Naive thymus-derived CD4-positive, alpha-beta T cell (primary cell): ENCODE results near the gene CLN3. TPM values are rescaled to one million over a fixed set of nuclear protein-coding genes. Genes with fewer than 3 reads are reported as not detected.
A peak's percentile ranks its signal among the peaks of the same experiment; 100 is the strongest.
"Not testable (repeated sequence)": the region's sequence is repeated elsewhere in the genome, so short reads cannot be mapped to it uniquely, and the experiment has no call there.

Experiments
- ATAC-seq: fragments of 150-1000 bp; cut with Tn5 transposase; 2 replicates; pipeline ENCODE4 v1.10.0; 2021; ENCODE audit warnings: mild to moderate bottlenecking, moderate library complexity
- CTCF ChIA-PET: fragments of 350-600 bp; sonication (Branson Sonifier 250); formaldehyde crosslinking; loops from one replicate; lab custom pipeline; 2021; ENCODE audit warnings: antibody characterized with exemption; lab: Charles Lee
- POLR2A ChIA-PET: fragments of 350-600 bp; sonication (Branson Sonifier 250); formaldehyde crosslinking; loops from one replicate; lab custom pipeline; 2021; ENCODE audit warnings: antibody characterized with exemption, inconsistent platforms; lab: Charles Lee
- DNase-seq, 9 donors: peaks; one replicate each; pipeline versions ENCODE4 v3.0.0 to v3.0.0-alpha.2; 2020 to 2022; ENCODE audit warnings: mixed read lengths in 1 of 9
- H3K27ac ChIP-seq: one replicate; pipeline ENCODE4 v1.7.0; 2013; ENCODE audit warnings: mild to moderate bottlenecking, low read depth, low read length, moderate library complexity
- H3K27me3 ChIP-seq, 2 donors: one replicate each; pipeline ENCODE4 v1.7.0; 2013; ENCODE audit warnings: low read length in 2 of 2, mild to moderate bottlenecking in 2 of 2, moderate library complexity in 2 of 2; ENCODE audit not compliant: control insufficient read depth in 2 of 2, insufficient read depth in 2 of 2
- H3K36me3 ChIP-seq, 3 experiments: 1 replicate in 2 of 3; 2 replicates in 1 of 3; pipeline ENCODE4 v1.7.0; 2013; ENCODE audit warnings: low read length in 3 of 3, mild to moderate bottlenecking in 3 of 3, moderate library complexity in 1 of 3; ENCODE audit not compliant: insufficient read depth in 3 of 3, control insufficient read depth in 2 of 3
- H3K4me1 ChIP-seq, 2 donors: one replicate each; pipeline ENCODE4 v1.7.0; 2013; ENCODE audit warnings: low read length in 2 of 2, mild to moderate bottlenecking in 2 of 2, moderate library complexity in 1 of 2; ENCODE audit not compliant: control insufficient read depth in 2 of 2, insufficient read depth in 2 of 2
- H3K4me3 ChIP-seq: 2 replicates; pipeline ENCODE4 v1.7.0; 2013; ENCODE audit warnings: mild to moderate bottlenecking, low read length
- H3K9me3 ChIP-seq, 3 experiments: 1 replicate in 2 of 3; 2 replicates in 1 of 3; pipeline ENCODE4 v1.7.0; 2013; ENCODE audit warnings: low read length in 3 of 3; ENCODE audit not compliant: control insufficient read depth in 2 of 3
- H3K27ac Mint-ChIP-seq, 9 donors: one replicate each; pipeline ENCODE4 v1.8.0; 2020 to 2022; ENCODE audit warnings: mixed read lengths in 9 of 9, mild to moderate bottlenecking in 8 of 9, moderate library complexity in 5 of 9, inconsistent platforms in 2 of 9
- H3K27me3 Mint-ChIP-seq, 5 donors: one replicate each; pipeline ENCODE4 v1.8.0; 2021 to 2022; ENCODE audit warnings: mixed read lengths in 5 of 5, mild to moderate bottlenecking in 1 of 5
- H3K36me3 Mint-ChIP-seq, 5 donors: one replicate each; pipeline ENCODE4 v1.8.0; 2020 to 2022; ENCODE audit warnings: mixed read lengths in 5 of 5, mild to moderate bottlenecking in 3 of 5, inconsistent platforms in 1 of 5
- H3K4me1 Mint-ChIP-seq, 7 donors: one replicate each; pipeline ENCODE4 v1.8.0; 2020 to 2022; ENCODE audit warnings: mixed read lengths in 7 of 7, mild to moderate bottlenecking in 3 of 7, inconsistent platforms in 1 of 7
- H3K4me3 Mint-ChIP-seq, 10 donors: one replicate each; pipeline ENCODE4 v1.8.0; 2020 to 2022; ENCODE audit warnings: mild to moderate bottlenecking in 10 of 10, mixed read lengths in 10 of 10, moderate library complexity in 6 of 10, inconsistent platforms in 2 of 10
- H3K9me3 Mint-ChIP-seq, 11 donors: one replicate each; pipeline ENCODE4 v1.8.0; 2020 to 2022; ENCODE audit warnings: mixed read lengths in 11 of 11, mild to moderate bottlenecking in 4 of 11, inconsistent platforms in 1 of 11, moderate library complexity in 1 of 11
- intact Hi-C, 2 donors: fragments of 100-400 bp; cut with micrococcal nuclease; formaldehyde crosslinking; loops; one replicate each; pipeline ENCODE4 v1.15.1; 2023
- polyA plus RNA-seq, 2 donors: library from polyadenylated mRNA; unstranded; fragments of 300-500 nt; fragmentation: Illumina TruSeq; gene quantifications; one replicate each; pipeline ENCODE4 v1.2.3, GENCODE V29; 2021
- total RNA-seq, 6 experiments: library from RNA in 5 of 6; stranded (reverse) in 5 of 6; gene quantifications; 1 replicate in 5 of 6; 2 replicates in 1 of 6; pipeline ENCODE4 v1.2.3 and lab custom pipeline; 2021 to 2026

The CLN3 gene
- total and polyA plus RNA-seq, 7 experiments from 2014 or later: 16.0 to 76.3 (median 59.9) TPM

GRCh38 chr16:28504707-28505404 lies 13.0 kb upstream of the CLN3 start:
- ATAC-seq (no peak), DNase-seq (no peak)
- Mint-ChIP-seq H3K4me3 (no peak overlapping the region), H3K4me1 (peaks cover 6 to 30% (median 21%) of the 10 kb centered on the region in 7 donors), H3K9me3 (no peaks in the 10 kb centered on the region), H3K27ac (no peak overlapping the region), H3K27me3 (peaks cover 0 to 13% (median 0%) of the 10 kb centered on the region in 5 donors), H3K36me3 (peaks cover 0 to 3% (median 0%) of the 10 kb centered on the region in 5 donors)
- Histone ChIP-seq H3K4me1 (peaks cover 10% of the 10 kb centered on the region in 2 donors), H3K9me3 (no peaks in the 10 kb centered on the region), H3K27ac (no peak overlapping the region), H3K36me3 (no peaks in the 10 kb centered on the region), H3K4me3 (no peak overlapping the region), H3K27me3 (no peaks in the 10 kb centered on the region)
- POLR2A ChIA-PET: interaction anchor here (0.7 kb wide), 1 partner anchor 220 kb away, joined by 3 read pairs; no protein-coding TSS in a partner anchor
- CTCF ChIA-PET: no interaction called here
- intact Hi-C loops: no loop called here

DNA sequence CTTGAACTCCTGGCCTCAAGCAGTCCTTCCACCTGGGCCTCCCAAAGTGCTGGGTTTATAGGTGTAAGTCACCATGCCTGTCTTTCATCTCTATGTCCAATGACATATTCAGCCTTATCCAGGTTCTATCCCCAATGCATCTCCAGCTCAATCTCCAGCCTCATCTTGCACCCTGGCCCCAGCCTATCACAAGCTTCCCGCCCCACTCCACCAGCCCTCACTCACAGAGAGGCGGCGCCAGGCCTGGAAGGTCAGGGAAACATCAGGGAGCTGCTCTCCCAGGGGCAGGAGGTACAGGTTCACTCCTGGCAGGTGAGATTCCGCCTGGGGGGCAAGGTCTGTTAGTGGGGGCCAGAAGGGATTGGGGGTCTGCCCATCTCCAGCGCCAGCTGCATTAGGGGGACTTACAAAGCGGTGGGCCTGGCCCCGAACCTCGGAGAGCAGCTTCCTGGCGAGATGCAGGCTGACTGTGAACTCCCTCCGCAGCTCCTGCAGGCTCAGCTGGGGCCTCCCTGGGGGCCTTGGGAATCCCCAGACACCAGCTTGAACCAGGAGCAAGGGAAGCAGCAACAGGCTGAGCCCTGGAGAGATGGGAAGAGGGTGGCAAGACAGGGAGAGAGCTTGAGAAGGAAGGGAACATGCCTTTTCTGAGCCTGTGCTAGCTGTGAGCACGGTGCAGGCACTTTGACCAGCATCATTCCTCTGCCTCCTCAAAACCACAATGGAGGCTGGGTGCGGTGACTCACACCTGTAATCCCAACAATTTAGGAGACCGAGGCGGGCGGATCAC lies 11.8 kb upstream of the CLN3 start:
- H3K27me3 Mint-ChIP-seq: peaks cover 0 to 13% (median 0%) of the 10 kb centered on the region in 5 donors
- Histone ChIP-seq H3K27ac (no peak overlapping the region), H3K4me1 (peaks cover 10% of the 10 kb centered on the region in 2 donors), H3K36me3 (no peaks in the 10 kb centered on the region), H3K4me3 (no peak overlapping the region), H3K27me3 (no peaks in the 10 kb centered on the region), H3K9me3 (no peaks in the 10 kb centered on the region)
- ChIA-PET POLR2A (interaction anchor here (0.9 kb wide), 2 partner anchors 50 to 370 kb away, joined by 3 read pairs; partner anchors contain the start of gene SGF29), CTCF (interaction anchor here (0.6 to 1.1 kb wide), 2 partner anchors 9 to 13 kb away, joined by 4 to 5 read pairs; partner anchors contain the start of gene APOBR)
- no peaks in the 10 kb centered on the region for H3K9me3 Mint-ChIP-seq
- no peak overlapping the region for H3K4me3 Mint-ChIP-seq
- peak overlapping the region in 4 of 9 donors; percentile 17 to 65 (median 58) for H3K27ac Mint-ChIP-seq
- no peak for ATAC-seq
- H3K4me1 Mint-ChIP-seq: peaks cover 6 to 31% (median 21%) of the 10 kb centered on the region in 7 donors
- peaks cover 0 to 7% (median 0%) of the 10 kb centered on the region in 5 donors for H3K36me3 Mint-ChIP-seq
- DNase-seq: no peak
- intact Hi-C loops: no loop called here

GRCh38 chr16:28502290-28502689 lies 10.4 kb upstream of the CLN3 start:
- CTCF ChIA-PET: interaction anchor here (0.6 kb wide), 1 partner anchor 26 kb away, joined by 3 read pairs; no protein-coding TSS in a partner anchor
- Mint-ChIP-seq H3K9me3 (no peaks in the 10 kb centered on the region), H3K27me3 (peaks cover 0 to 13% (median 0%) of the 10 kb centered on the region in 5 donors), H3K36me3 (peaks cover 0 to 10% (median 0%) of the 10 kb centered on the region in 5 donors), H3K27ac (no peak overlapping the region), H3K4me1 (peaks cover 5 to 23% (median 15%) of the 10 kb centered on the region in 7 donors), H3K4me3 (no peak overlapping the region)
- H3K36me3 ChIP-seq: peaks cover 0 to 6% (median 0%) of the 10 kb centered on the region in 3 experiments
- POLR2A ChIA-PET: no interaction called here
- no peak overlapping the region for H3K27ac ChIP-seq
- peaks cover 0 to under 1% of the 10 kb centered on the region in 2 donors for H3K4me1 ChIP-seq
- intact Hi-C loops: no loop called here
- DNase-seq (no peak), ATAC-seq (no peak)
- H3K27me3 ChIP-seq: no peaks in the 10 kb centered on the region
- H3K9me3 ChIP-seq: no peaks in the 10 kb centered on the region
- no peak overlapping the region for H3K4me3 ChIP-seq

DNA sequence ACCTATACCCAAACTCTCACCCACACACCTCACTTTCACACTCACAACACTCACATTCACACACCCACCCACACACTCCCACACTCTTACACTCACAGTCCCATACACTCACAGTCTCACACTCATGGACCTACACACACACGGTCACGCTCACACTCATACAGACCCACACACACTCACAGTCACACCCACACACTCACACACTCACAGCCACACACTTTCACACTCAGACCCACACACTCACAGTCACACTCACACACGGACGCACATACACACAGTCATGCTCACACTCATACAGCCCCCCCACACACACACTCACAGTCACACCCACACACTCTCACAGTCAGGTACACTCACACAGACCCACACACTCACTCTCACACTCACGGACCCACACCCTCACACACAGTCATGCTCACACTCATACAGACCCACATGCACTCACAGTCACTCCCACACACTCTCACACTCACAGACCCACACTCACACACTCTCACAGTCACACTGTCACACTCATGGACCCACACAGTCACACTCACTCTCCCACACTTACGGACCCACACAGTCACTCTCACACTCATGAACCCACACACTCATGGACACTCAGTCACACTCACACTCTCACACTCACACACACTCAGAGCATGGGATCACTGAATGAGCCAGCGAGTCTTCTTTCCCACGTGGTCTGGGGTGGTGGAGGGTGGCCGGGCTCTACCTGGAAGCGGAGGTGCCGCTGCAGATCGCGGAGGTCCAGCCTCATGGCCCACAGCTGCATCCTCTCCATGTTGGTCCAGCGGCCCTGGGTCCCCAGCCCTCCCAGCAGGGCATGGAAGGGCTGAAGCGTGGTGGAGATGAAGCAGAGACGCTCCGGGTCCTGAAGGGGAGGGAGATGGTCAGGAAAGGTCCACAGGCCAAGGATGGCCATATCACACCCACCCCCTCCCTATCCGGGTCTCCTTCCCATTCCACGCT lies 9.7 kb upstream of the CLN3 start:
- Mint-ChIP-seq H3K9me3 (no peaks in the 10 kb centered on the region), H3K4me1 (peaks cover 12 to 26% (median 18%) of the 10 kb centered on the region in 7 donors), H3K4me3 (no peak overlapping the region), H3K27me3 (peaks cover 0 to 10% (median 0%) of the 10 kb centered on the region in 5 donors), H3K27ac (no peak overlapping the region), H3K36me3 (peaks cover 0 to 17% (median 0%) of the 10 kb centered on the region in 5 donors)
- Histone ChIP-seq H3K4me3 (no peak overlapping the region), H3K4me1 (peaks cover 0 to 2% of the 10 kb centered on the region in 2 donors), H3K9me3 (no peaks in the 10 kb centered on the region), H3K27me3 (no peaks in the 10 kb centered on the region), H3K27ac (no peak overlapping the region), H3K36me3 (peaks cover 0 to 6% (median 0%) of the 10 kb centered on the region in 3 experiments)
- intact Hi-C loops: no loop called here
- DNase-seq (no peak), ATAC-seq (peak; percentile 21)
- CTCF ChIA-PET: no interaction called here
- POLR2A ChIA-PET: no interaction called here

DNA sequence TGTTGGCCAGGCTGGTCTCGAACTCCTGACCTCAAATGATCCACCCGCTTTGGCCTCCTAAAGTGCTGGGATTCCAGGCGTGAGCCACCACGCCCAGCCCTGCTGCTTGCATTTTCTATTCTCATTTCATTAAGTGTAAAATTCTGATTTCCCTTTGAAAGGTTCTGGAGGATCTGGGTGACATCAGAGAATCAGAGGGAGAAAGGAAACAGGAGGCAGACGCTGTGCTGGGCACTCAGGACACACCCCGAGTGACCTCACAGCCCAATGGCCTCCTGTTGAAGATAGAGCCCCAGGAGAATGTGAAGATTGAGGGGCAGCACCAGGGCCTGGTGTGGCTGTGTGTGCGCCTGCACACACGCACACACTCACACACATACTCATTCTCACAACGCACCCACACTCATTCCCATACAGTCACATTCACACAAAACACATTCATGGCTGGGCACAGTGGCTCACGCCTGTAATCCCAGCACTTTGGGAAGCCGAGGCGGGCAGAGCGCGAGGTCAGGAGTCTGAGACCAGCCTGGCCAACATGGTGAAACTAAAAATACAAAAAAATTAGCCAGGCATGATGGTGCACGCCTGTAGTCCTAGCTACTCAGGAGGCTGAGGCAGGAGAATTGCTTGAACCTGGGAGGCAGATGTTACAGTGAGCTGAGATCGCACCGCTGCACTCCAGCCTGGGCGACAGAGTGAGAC lies 8.8 kb upstream of the CLN3 start:
- ATAC-seq, H3K4me3 Mint-ChIP-seq, H3K9me3 ChIP-seq, intact Hi-C loops, H3K36me3 ChIP-seq, CTCF ChIA-PET, H3K27me3 Mint-ChIP-seq, H3K27me3 ChIP-seq, DNase-seq, H3K27ac ChIP-seq, H3K4me3 ChIP-seq, H3K9me3 Mint-ChIP-seq: not testable (repeated sequence)
- peaks cover under 1 to 11% of the 10 kb centered on the region in 2 donors for H3K4me1 ChIP-seq
- H3K4me1 Mint-ChIP-seq: peaks cover 22 to 30% (median 24%) of the 10 kb centered on the region in 7 donors
- peak overlapping the region in 5 of 9 donors; percentile 14 to 92 (median 54) for H3K27ac Mint-ChIP-seq
- POLR2A ChIA-PET: interaction anchor here (0.6 kb wide), 2 partner anchors 57 to 1213 kb away, joined by 3 read pairs; no protein-coding TSS in a partner anchor
- peaks cover 0 to 22% (median 0%) of the 10 kb centered on the region in 5 donors for H3K36me3 Mint-ChIP-seq
